IMR-90 (cell line): ENCODE measurements around the gene GLCE. TPM values are rescaled to one million over a fixed set of nuclear protein-coding genes. Genes with fewer than 3 reads are reported as not detected.
A peak's percentile ranks its signal among the peaks of the same experiment; 100 is the strongest.

Source experiments
- ATAC-seq: fragments of 200-7000 bp; cut with Tn5 transposase; 2 replicates; pipeline ENCODE4 v1.9.1; 2020; ENCODE audit warnings: low read depth, mild to moderate bottlenecking, moderate library complexity
- BruUV-seq: library from RNA; stranded (reverse); fragments of 400-500 nt; replicated peaks from 2 replicates; lab custom pipeline; 2021; lab: Mats Ljungman, UMichigan
- CTCF ChIA-PET: fragments of 300-600 bp; formaldehyde crosslinking; extraction: SDS; loops from one replicate; lab custom pipeline; 2021; ENCODE audit warnings: antibody characterized with exemption; lab: Yijun Ruan, JAX
- POLR2A ChIA-PET: fragments of 300-600 bp; sonication (Branson Sonifier 250); formaldehyde crosslinking; loops from one replicate; lab custom pipeline; 2022; ENCODE audit warnings: antibody characterized with exemption; ENCODE audit not compliant: unreplicated experiment; lab: Charles Lee
- DNase-seq: peaks from one replicate; pipeline ENCODE4 v3.0.0; 2013
- H2AFZ ChIP-seq: replicated peaks from 2 replicates; pipeline ENCODE3; 2013; ENCODE audit warnings: low read length, mild to moderate bottlenecking; ENCODE audit not compliant: poor library complexity
- H2AK5ac ChIP-seq: 2 replicates; pipeline ENCODE4 v1.6.1; 2013; ENCODE audit warnings: low read depth, low read length, inconsistent platforms
- H2AK9ac ChIP-seq: replicated peaks from 2 replicates; pipeline ENCODE3; 2013; ENCODE audit warnings: mild to moderate bottlenecking, low read depth, low read length, moderate library complexity; ENCODE audit not compliant: poor library complexity
- H2BK120ac ChIP-seq: 2 replicates; pipeline ENCODE4 v1.6.1; 2013; ENCODE audit warnings: low read depth, low read length, inconsistent platforms
- H2BK15ac ChIP-seq: 3 replicates; pipeline ENCODE4 v1.6.1; 2013; ENCODE audit warnings: low read depth, low read length, inconsistent platforms
- H2BK20ac ChIP-seq: 2 replicates; pipeline ENCODE4 v1.6.1; 2013; ENCODE audit warnings: low read depth, mild to moderate bottlenecking, inconsistent platforms, low read length, moderate library complexity
- H2BK5ac ChIP-seq: 2 replicates; pipeline ENCODE4 v1.6.1; 2013; ENCODE audit warnings: mild to moderate bottlenecking, low read depth, low read length, inconsistent platforms; ENCODE audit not compliant: poor library complexity, severe bottlenecking
- H3K14ac ChIP-seq: replicated peaks from 2 replicates; pipeline ENCODE4 v1.6.1; 2013; ENCODE audit warnings: low read depth, low read length, inconsistent platforms
- H3K18ac ChIP-seq: 2 replicates; pipeline ENCODE4 v1.6.1; 2013; ENCODE audit warnings: low read depth, low read length, control low read depth
- H3K23ac ChIP-seq: 2 replicates; pipeline ENCODE4 v1.6.1; 2013; ENCODE audit warnings: low read depth, low read length, inconsistent platforms
- H3K27ac ChIP-seq: 2 replicates; pipeline ENCODE4 v1.5.1; 2013; ENCODE audit warnings: mild to moderate bottlenecking, control low read depth, low read length; ENCODE audit not compliant: insufficient read depth
- H3K27me3 ChIP-seq: 2 replicates; pipeline ENCODE4 v1.6.1; 2013; ENCODE audit warnings: low read length; ENCODE audit not compliant: control insufficient read depth, insufficient read depth
- H3K36me3 ChIP-seq: 2 replicates; pipeline ENCODE4 v1.6.1; 2013; ENCODE audit warnings: low read length, mixed read lengths; ENCODE audit not compliant: control insufficient read depth, insufficient read depth
- H3K4ac ChIP-seq: 2 replicates; pipeline ENCODE4 v1.6.1; 2013; ENCODE audit warnings: low read depth, low read length, inconsistent platforms
- H3K4me1 ChIP-seq: 2 replicates; pipeline ENCODE4 v1.6.1; 2013; ENCODE audit warnings: low read length, mixed read lengths; ENCODE audit not compliant: control insufficient read depth, insufficient read depth
- H3K4me2 ChIP-seq: 2 replicates; pipeline ENCODE4 v1.6.1; 2013; ENCODE audit warnings: low read depth, mild to moderate bottlenecking, control low read depth, low read length, moderate library complexity
- H3K4me3 ChIP-seq: 2 replicates; pipeline ENCODE4 v1.5.1; 2013; ENCODE audit warnings: low read depth, mild to moderate bottlenecking, control low read depth, low read length, moderate library complexity; ENCODE audit not compliant: insufficient read depth
- H3K56ac ChIP-seq: 2 replicates; pipeline ENCODE4 v1.6.1; 2013; ENCODE audit warnings: low read length, inconsistent platforms; ENCODE audit not compliant: insufficient read depth; ENCODE audit errors: extremely low read depth
- H3K79me1 ChIP-seq, 2 experiments: 2 replicates each; pipeline ENCODE4 v1.6.1; 2013; ENCODE audit warnings: low read length in 2 of 2, inconsistent platforms in 1 of 2, low read depth in 1 of 2
- H3K9ac ChIP-seq: 2 replicates; pipeline ENCODE4 v1.6.1; 2013; ENCODE audit warnings: low read depth, low read length, control low read depth
- H3K9me1 ChIP-seq: 2 replicates; pipeline ENCODE4 v1.6.1; 2013; ENCODE audit warnings: low read length, inconsistent platforms; ENCODE audit not compliant: insufficient read depth
- H3K9me3 ChIP-seq: 2 replicates; pipeline ENCODE4 v1.6.1; 2013; ENCODE audit warnings: low read length; ENCODE audit not compliant: control insufficient read depth, insufficient read depth
- H4K20me1 ChIP-seq: 2 replicates; pipeline ENCODE4 v1.6.1; 2013; ENCODE audit warnings: low read length, inconsistent platforms; ENCODE audit not compliant: insufficient read depth
- H4K5ac ChIP-seq: 2 replicates; pipeline ENCODE4 v1.6.1; 2013; ENCODE audit warnings: mild to moderate bottlenecking, low read depth, low read length, control low read depth
- H4K8ac ChIP-seq, 2 experiments: 2 replicates each; pipeline ENCODE4 v1.6.1; 2013; ENCODE audit warnings: low read depth in 2 of 2, low read length in 2 of 2, control low read depth in 1 of 2, inconsistent platforms in 1 of 2
- H4K91ac ChIP-seq: 2 replicates; pipeline ENCODE4 v1.6.1; 2013; ENCODE audit warnings: low read depth, low read length, inconsistent platforms; ENCODE audit not compliant: insufficient read depth
- BHLHE40 ChIP-seq: fragments of 150-350 bp; IDR thresholded peaks from 2 replicates; pipeline ENCODE4 v1.6.1; 2016; ENCODE audit warnings: mild to moderate bottlenecking, low read depth, low read length
- CEBPB ChIP-seq: IDR thresholded peaks from 2 replicates; pipeline ENCODE4 v1.6.1; 2012; ENCODE audit warnings: low read depth, low read length, improper control_type of control experiment
- FOS ChIP-seq: fragments of 150-350 bp; IDR thresholded peaks from 2 replicates; pipeline ENCODE4 v1.6.1; 2016; ENCODE audit warnings: low read depth, low read length
- NFE2L2 ChIP-seq: fragments of 150-350 bp; IDR thresholded peaks from 2 replicates; pipeline ENCODE4 v1.6.1; 2016; ENCODE audit warnings: low read depth, mild to moderate bottlenecking, low read length
- RCOR1 ChIP-seq: IDR thresholded peaks from 2 replicates; pipeline ENCODE4 v1.6.1; 2012; ENCODE audit warnings: mild to moderate bottlenecking, low read length, improper control_type of control experiment; ENCODE audit not compliant: insufficient replicate concordance
- RFX5 ChIP-seq: IDR thresholded peaks from 2 replicates; pipeline ENCODE4 v1.8.0; 2012; ENCODE audit warnings: low read depth, mild to moderate bottlenecking, low read length, moderate library complexity
- WGBS, 2 experiments: methylation state at CpG; one replicate each; pipeline versions ENCODE4 v1.1.5 to v1.1.7; 2013; ENCODE audit warnings: missing lambda C conversion rate in 2 of 2; ENCODE audit not compliant: insufficient read length in 1 of 2; ENCODE audit errors: extremely low coverage in 2 of 2; 5-methylcytosine and 5-hydroxymethylcytosine counted together
- dilution Hi-C: fragments of 300-500 bp; cut with HindIII; formaldehyde crosslinking; loops from one replicate; pipeline ENCODE4 v1.14.3; 2018; ENCODE audit warnings: low sequenced_read_pairs; ENCODE audit not compliant: unreplicated experiment
- in situ Hi-C: fragments of 300-500 bp; cut with MboI; formaldehyde crosslinking; loops from 3 replicates; pipeline ENCODE4 v1.14.3; 2019; ENCODE audit warnings: low sequenced_read_pairs, inconsistent platforms, mixed read lengths
- intact Hi-C: fragments of 100-400 bp; cut with micrococcal nuclease; formaldehyde crosslinking; loops from 2 replicates; pipeline ENCODE4 v1.10.0; 2022
- polyA plus RNA-seq, 3 experiments: library from polyadenylated mRNA; depleted of rRNA; stranded (reverse); fragments of >200 nt; gene quantifications; 2 replicates each; pipeline ENCODE4 v1.2.3, GENCODE V29; 2012; ENCODE audit warnings: low replicate concordance in 1 of 3
- total RNA-seq: library from RNA; depleted of rRNA; stranded (reverse); fragments of >200 nt; gene quantifications from 2 replicates; pipeline ENCODE4 v1.2.3, GENCODE V29; 2012

GLCE gene
- total and polyA plus RNA-seq, 2 of the 4 experiments (the other 2 are of a cell fraction) = 15.3 to 29.6 TPM

GRCh38 chr15:69297642-69298353 lies 137.4 kb downstream of the GLCE start:
- in situ Hi-C loops = no loop called here
- no peak overlapping the region for H2BK120ac ChIP-seq
- H4K8ac ChIP-seq = no peak overlapping the region
- H2AFZ ChIP-seq = peak overlapping the region; percentile 46
- H3K9me3 ChIP-seq = peaks cover 7% of the 10 kb centered on the region
- no peak overlapping the region for H2BK5ac ChIP-seq
- DNase-seq (no peak), ATAC-seq (no peak)
- no TSS peak for BruUV-seq
- ChIA-PET CTCF (no interaction called here), POLR2A (no interaction called here)
- H2BK15ac ChIP-seq = no peak overlapping the region
- no peak overlapping the region for H3K4me2 ChIP-seq
- no peak overlapping the region for H3K56ac ChIP-seq
- H3K9ac ChIP-seq = no peak overlapping the region
- H4K5ac ChIP-seq = no peak overlapping the region
- no peak overlapping the region for H2BK20ac ChIP-seq
- WGBS, 2 experiments = 80% methylated on average over 4 of the region's 10 CpGs; no CpG with 5 or more reads in 1 of the 2 experiments
- no peak overlapping the region for H3K4ac ChIP-seq
- no peak overlapping the region for H3K4me3 ChIP-seq
- no peak overlapping the region for H2AK9ac ChIP-seq
- H3K18ac ChIP-seq = no peak overlapping the region
- H3K36me3 ChIP-seq = no peaks in the 10 kb centered on the region
- no peak overlapping the region for H2AK5ac ChIP-seq
- no peak overlapping the region for H3K14ac ChIP-seq
- dilution Hi-C loops = no loop called here
- no peak overlapping the region for H3K27ac ChIP-seq
- no peak for TF ChIP-seq CEBPB
- TF ChIP-seq FOS = no peak
- no peak for TF ChIP-seq RCOR1
- no peak for TF ChIP-seq NFE2L2
- no peak for TF ChIP-seq RFX5
- no peak for TF ChIP-seq BHLHE40
- no peaks in the 10 kb centered on the region for H3K4me1 ChIP-seq
- H3K23ac ChIP-seq = no peak overlapping the region
- H3K9me1 ChIP-seq = no peaks in the 10 kb centered on the region; the same call in none of the 2 replicates
- intact Hi-C loops = no loop called here
- no peaks in the 10 kb centered on the region for H4K20me1 ChIP-seq
- H3K27me3 ChIP-seq = peaks cover 20% of the 10 kb centered on the region
- no peak overlapping the region for H4K91ac ChIP-seq
- H3K79me1 ChIP-seq = no peaks in the 10 kb centered on the region
